Gastrocnemius medialis (tissue), 4 donors: ENCODE measurements around the gene HAUS6.

ENCODE experiments used
- POLR2A ChIP-seq, 2 donors: fragments of 450-650 bp; IDR thresholded peaks; one replicate each; pipeline ENCODE4 v1.6.1; 2017; ENCODE audit warnings: antibody characterized with exemption in 2 of 2, mild to moderate bottlenecking in 2 of 2, moderate library complexity in 2 of 2
- TF ChIP-seq, protein P1 (sequence below), 5 experiments: fragments of 450-650 bp in 3 of 5; fragments of 200-600 bp in 2 of 5; sonication (generic) in 2 of 5; IDR thresholded peaks in 4 of 5; conservative IDR thresholded peaks in 1 of 5; 1 replicate in 4 of 5; 2 replicates in 1 of 5; pipeline ENCODE4 v1.5.1; 2016 to 2019; ENCODE audit warnings: antibody characterized with exemption in 5 of 5, mild to moderate bottlenecking in 3 of 5, moderate library complexity in 3 of 5

GRCh38 chr9:19023078-19023477, 79.6 kb downstream of the HAUS6 start:
- TF ChIP-seq, protein P1, sequence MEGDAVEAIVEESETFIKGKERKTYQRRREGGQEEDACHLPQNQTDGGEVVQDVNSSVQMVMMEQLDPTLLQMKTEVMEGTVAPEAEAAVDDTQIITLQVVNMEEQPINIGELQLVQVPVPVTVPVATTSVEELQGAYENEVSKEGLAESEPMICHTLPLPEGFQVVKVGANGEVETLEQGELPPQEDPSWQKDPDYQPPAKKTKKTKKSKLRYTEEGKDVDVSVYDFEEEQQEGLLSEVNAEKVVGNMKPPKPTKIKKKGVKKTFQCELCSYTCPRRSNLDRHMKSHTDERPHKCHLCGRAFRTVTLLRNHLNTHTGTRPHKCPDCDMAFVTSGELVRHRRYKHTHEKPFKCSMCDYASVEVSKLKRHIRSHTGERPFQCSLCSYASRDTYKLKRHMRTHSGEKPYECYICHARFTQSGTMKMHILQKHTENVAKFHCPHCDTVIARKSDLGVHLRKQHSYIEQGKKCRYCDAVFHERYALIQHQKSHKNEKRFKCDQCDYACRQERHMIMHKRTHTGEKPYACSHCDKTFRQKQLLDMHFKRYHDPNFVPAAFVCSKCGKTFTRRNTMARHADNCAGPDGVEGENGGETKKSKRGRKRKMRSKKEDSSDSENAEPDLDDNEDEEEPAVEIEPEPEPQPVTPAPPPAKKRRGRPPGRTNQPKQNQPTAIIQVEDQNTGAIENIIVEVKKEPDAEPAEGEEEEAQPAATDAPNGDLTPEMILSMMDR (IDR thresholded peaks at IDR 0.05 in 4 of 5, conservative IDR thresholded peaks at IDR 0.05 in 1 of 5), result no peak
- TF ChIP-seq POLR2A (IDR thresholded peaks at IDR 0.05), result no peak
